ENCODE measurements around the gene UPB1. TPM values are rescaled to one million over a fixed set of nuclear protein-coding genes. Genes with fewer than 3 reads are reported as not detected.

UPB1 gene
- total and polyA plus RNA-seq, 4 experiments from 2014 or later = 1.1 to 1.4 TPM; not detected in 2

DNA sequence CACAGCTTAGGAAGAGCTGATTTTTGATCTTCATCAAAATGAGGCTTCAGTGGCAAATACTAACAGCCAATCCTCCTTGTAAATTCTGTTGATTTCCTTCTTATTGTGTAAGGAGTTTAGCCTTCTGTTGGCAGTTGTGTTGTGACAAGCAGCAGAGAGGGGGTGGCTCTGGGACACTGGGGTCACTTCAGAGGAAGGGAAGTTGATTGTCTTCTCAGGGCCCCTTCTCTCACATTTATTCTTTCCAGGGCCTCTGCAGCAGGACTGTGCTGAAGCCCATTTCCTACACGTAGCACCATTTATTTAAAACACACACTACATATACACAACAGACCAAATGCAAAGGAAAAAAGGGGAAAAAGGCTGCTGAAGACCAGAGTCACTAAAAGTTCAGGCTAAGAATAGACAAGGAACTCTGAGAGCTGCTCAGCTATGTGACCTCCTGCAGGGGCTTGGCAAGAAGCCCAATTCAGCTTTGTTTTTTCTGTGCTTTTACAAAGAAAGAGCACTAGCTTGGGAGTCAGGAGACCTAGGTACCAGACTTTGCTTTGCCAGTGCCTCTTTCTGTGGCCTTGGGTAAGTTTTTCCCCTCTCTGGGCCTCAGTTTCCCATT lies 28.3 kb upstream of the UPB1 start:
- H3K4me3 ChIP-seq (ENCODE audit: low read length in 2 of 2) = no peak overlapping the region
- CTCF ChIA-PET (ENCODE audit: partially characterized antibody) = no interaction called here
- no peaks in the 10 kb centered on the region for H3K9me3 Mint-ChIP-seq
- intact Hi-C loops (cut with micrococcal nuclease) = no loop called here
- H3K4me1 ChIP-seq (ENCODE audit: insufficient read depth, low read length) = no peaks in the 10 kb centered on the region
- H3K4me3 Mint-ChIP-seq = no peak overlapping the region
- no peaks in the 10 kb centered on the region for H3K36me3 Mint-ChIP-seq
- H3K36me3 ChIP-seq (ENCODE audit: insufficient read depth, low read length) = no peaks in the 10 kb centered on the region
- H3K4me1 Mint-ChIP-seq = no peaks in the 10 kb centered on the region
- no peaks in the 10 kb centered on the region for H3K27me3 Mint-ChIP-seq
- no peaks in the 10 kb centered on the region for H3K9me3 ChIP-seq (ENCODE audit: control insufficient read depth in 1 of 2, low read length in 2 of 2)
- POLR2A ChIA-PET (ENCODE audit: partially characterized antibody) = no interaction called here
- H3K27ac Mint-ChIP-seq = no peak overlapping the region
- H3K27ac ChIP-seq (ENCODE audit: low read depth, low read length) = no peak overlapping the region
- no peak for DNase-seq
- H3K27me3 ChIP-seq (ENCODE audit: insufficient read depth, low read length) = no peaks in the 10 kb centered on the region

DNA sequence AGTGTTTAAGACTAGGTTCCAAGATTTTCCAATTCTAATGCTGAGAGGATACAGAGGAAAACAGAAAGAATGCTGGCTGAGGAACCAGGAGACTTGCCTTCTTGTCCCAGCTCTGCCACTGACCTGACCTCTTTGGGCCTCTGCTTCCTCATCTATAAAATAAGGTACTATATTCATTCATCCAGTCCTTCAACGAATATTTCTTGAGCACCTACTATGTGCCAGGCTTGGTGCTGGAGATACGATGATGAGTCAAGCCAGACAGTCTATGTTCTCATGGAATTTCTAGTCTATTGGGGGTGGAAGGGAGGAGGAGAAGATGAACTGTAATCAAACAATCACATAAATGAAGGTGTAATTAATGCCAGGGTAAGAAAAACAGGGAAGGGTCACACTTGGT lies 27.8 kb upstream of the UPB1 start:
- H3K9me3 Mint-ChIP-seq = no peaks in the 10 kb centered on the region
- H3K4me1 Mint-ChIP-seq = no peaks in the 10 kb centered on the region
- no peaks in the 10 kb centered on the region for H3K36me3 Mint-ChIP-seq
- H3K27ac ChIP-seq (ENCODE audit: low read depth, low read length) = no peak overlapping the region
- H3K27ac Mint-ChIP-seq = peak overlapping the region in 1 of 7 donors; percentile 13
- H3K27me3 ChIP-seq (ENCODE audit: insufficient read depth, low read length) = no peaks in the 10 kb centered on the region
- intact Hi-C loops (cut with micrococcal nuclease) = no loop called here
- no peaks in the 10 kb centered on the region for H3K27me3 Mint-ChIP-seq
- ChIA-PET POLR2A (ENCODE audit: partially characterized antibody) (no interaction called here), CTCF (ENCODE audit: partially characterized antibody) (no interaction called here)
- no peak overlapping the region for H3K4me3 Mint-ChIP-seq
- H3K4me3 ChIP-seq (ENCODE audit: low read length in 2 of 2) = no peak overlapping the region
- H3K36me3 ChIP-seq (ENCODE audit: insufficient read depth, low read length) = no peaks in the 10 kb centered on the region
- no peaks in the 10 kb centered on the region for H3K9me3 ChIP-seq (ENCODE audit: control insufficient read depth in 1 of 2, low read length in 2 of 2)
- DNase-seq = no peak
- H3K4me1 ChIP-seq (ENCODE audit: insufficient read depth, low read length) = no peaks in the 10 kb centered on the region

DNA sequence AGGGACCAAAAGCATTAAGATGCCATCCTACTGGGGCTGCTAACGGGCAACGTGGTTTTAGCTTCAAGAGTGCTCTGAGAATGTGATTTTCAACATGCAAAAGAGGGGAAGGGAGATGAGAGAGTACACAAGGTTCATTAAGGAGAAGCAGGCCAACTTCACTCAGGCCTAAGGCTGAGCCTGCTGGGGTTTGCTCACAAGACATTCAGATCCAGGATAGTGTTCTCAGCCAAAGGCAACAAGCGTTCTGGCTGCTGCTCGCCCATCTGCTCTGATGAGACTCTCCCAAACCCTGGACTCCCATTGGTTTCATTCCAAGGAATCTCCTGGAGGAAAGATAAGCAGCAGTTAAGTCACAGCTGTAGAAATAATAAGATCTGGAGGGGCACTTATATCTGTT lies 23.6 kb upstream of the UPB1 start:
- Histone ChIP-seq H3K27me3 (ENCODE audit: insufficient read depth, low read length) (no peaks in the 10 kb centered on the region), H3K36me3 (ENCODE audit: insufficient read depth, low read length) (no peaks in the 10 kb centered on the region), H3K4me3 (ENCODE audit: low read length in 2 of 2) (no peak overlapping the region), H3K9me3 (ENCODE audit: control insufficient read depth in 1 of 2, low read length in 2 of 2) (no peaks in the 10 kb centered on the region), H3K27ac (ENCODE audit: low read depth, low read length) (no peak overlapping the region), H3K4me1 (ENCODE audit: insufficient read depth, low read length) (no peaks in the 10 kb centered on the region)
- no peak for DNase-seq
- intact Hi-C loops (cut with micrococcal nuclease) = no loop called here
- Mint-ChIP-seq H3K36me3 (no peaks in the 10 kb centered on the region), H3K27ac (no peak overlapping the region), H3K4me1 (no peaks in the 10 kb centered on the region), H3K27me3 (no peaks in the 10 kb centered on the region), H3K4me3 (no peak overlapping the region), H3K9me3 (no peaks in the 10 kb centered on the region)
- POLR2A ChIA-PET (ENCODE audit: partially characterized antibody) = no interaction called here
- CTCF ChIA-PET (ENCODE audit: partially characterized antibody) = no interaction called here

DNA sequence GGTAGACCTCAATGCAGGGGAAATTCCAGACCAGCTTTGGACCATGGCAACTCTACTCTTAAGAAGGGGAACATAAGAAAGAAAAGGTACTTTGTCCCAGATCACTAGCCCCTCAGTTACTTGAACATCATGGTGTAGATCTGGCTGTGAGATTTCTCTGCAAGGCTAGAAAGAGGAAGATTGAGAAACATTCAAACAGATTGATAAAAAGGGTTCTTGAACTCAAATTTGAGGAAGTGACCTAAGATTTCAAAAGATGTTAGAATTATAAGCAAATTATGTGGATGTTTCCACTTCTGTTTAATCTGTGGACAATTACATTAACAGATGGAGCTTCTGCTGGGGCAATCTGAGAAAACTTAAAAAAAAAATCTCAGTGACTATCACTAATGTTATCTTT lies 21.8 kb upstream of the UPB1 start:
- no peak for DNase-seq
- Histone ChIP-seq H3K36me3 (ENCODE audit: insufficient read depth, low read length) (no peaks in the 10 kb centered on the region), H3K27ac (ENCODE audit: low read depth, low read length) (no peak overlapping the region), H3K9me3 (ENCODE audit: control insufficient read depth in 1 of 2, low read length in 2 of 2) (no peaks in the 10 kb centered on the region), H3K4me3 (ENCODE audit: low read length in 2 of 2) (no peak overlapping the region), H3K4me1 (ENCODE audit: insufficient read depth, low read length) (no peaks in the 10 kb centered on the region), H3K27me3 (ENCODE audit: insufficient read depth, low read length) (no peaks in the 10 kb centered on the region)
- no peaks in the 10 kb centered on the region for H3K36me3 Mint-ChIP-seq
- peaks cover 0 to 3% (median 0%) of the 10 kb centered on the region in 8 donors for H3K9me3 Mint-ChIP-seq
- CTCF ChIA-PET (ENCODE audit: partially characterized antibody) = no interaction called here
- no peak overlapping the region for H3K4me3 Mint-ChIP-seq
- H3K27ac Mint-ChIP-seq = no peak overlapping the region
- intact Hi-C loops (cut with micrococcal nuclease) = no loop called here
- H3K27me3 Mint-ChIP-seq = no peaks in the 10 kb centered on the region
- POLR2A ChIA-PET (ENCODE audit: partially characterized antibody) = no interaction called here
- no peaks in the 10 kb centered on the region for H3K4me1 Mint-ChIP-seq

DNA sequence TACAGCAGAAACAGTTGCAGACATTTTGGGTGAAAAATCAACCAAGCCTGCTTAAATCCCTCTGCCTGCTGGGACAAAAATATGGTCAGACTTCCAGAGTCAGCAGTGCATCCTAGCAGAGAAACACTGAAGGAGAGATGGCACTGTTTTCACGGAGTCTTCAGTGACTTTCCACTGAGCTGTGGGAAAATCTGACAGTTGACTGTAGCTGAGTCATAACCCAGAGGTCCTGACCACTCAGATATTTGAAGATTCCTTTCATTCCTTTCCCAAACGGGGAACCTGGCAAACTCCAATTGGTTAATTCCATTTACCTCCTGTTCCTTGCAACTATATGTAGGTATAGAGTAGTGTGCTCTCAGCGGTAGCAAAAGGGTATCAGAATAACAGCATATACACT lies 20.9 kb upstream of the UPB1 start:
- no peaks in the 10 kb centered on the region for H3K36me3 ChIP-seq (ENCODE audit: insufficient read depth, low read length)
- H3K27me3 ChIP-seq (ENCODE audit: insufficient read depth, low read length) = no peaks in the 10 kb centered on the region
- H3K27ac ChIP-seq (ENCODE audit: low read depth, low read length) = no peak overlapping the region
- intact Hi-C loops (cut with micrococcal nuclease) = no loop called here
- no peak overlapping the region for H3K27ac Mint-ChIP-seq
- H3K36me3 Mint-ChIP-seq = no peaks in the 10 kb centered on the region
- no peaks in the 10 kb centered on the region for H3K4me1 ChIP-seq (ENCODE audit: insufficient read depth, low read length)
- H3K4me3 ChIP-seq (ENCODE audit: low read length in 2 of 2) = no peak overlapping the region
- H3K27me3 Mint-ChIP-seq = no peaks in the 10 kb centered on the region
- CTCF ChIA-PET (ENCODE audit: partially characterized antibody) = interaction anchor here (0.9 kb wide), 1 partner anchor 12 kb away, joined by 3 read pairs; no protein-coding TSS in a partner anchor
- H3K4me3 Mint-ChIP-seq = no peak overlapping the region
- no peaks in the 10 kb centered on the region for H3K9me3 ChIP-seq (ENCODE audit: control insufficient read depth in 1 of 2, low read length in 2 of 2)
- H3K4me1 Mint-ChIP-seq = no peaks in the 10 kb centered on the region
- no peak for DNase-seq
- POLR2A ChIA-PET (ENCODE audit: partially characterized antibody) = interaction anchor here (1.6 kb wide), 1 partner anchor 33 kb away, joined by 3 read pairs; no protein-coding TSS in a partner anchor
- peaks cover 0 to 3% (median 0%) of the 10 kb centered on the region in 8 donors for H3K9me3 Mint-ChIP-seq

DNA sequence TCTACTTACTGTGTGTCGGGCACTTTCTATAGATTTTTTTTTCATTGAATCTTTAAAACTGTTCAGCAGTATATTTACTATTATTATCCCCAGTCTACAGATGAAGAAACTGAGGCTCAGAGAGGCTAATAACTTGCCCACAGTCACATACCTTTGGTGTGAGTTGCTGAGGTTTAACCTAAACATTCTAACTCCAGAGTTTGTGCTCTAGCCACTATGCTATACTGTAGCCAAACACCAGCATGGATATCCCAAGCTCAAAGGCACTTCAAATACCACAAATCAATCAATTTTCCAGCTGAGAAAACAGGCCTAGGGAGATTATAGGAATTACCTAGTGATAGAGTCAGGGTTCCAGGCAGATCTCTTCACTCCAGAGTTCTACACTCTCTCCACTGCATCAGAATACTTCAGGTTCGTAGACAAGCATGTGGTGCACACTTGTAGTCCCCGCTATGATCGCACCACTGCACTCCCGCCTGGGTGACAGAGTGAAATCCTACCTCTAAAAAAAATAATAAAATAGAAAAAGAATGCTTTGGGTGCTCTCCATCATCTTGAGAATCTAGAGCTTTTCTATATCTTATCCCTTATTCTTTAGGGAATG lies 20.4 kb upstream of the UPB1 start:
- Histone ChIP-seq H3K27me3 (ENCODE audit: insufficient read depth, low read length) (no peaks in the 10 kb centered on the region), H3K9me3 (ENCODE audit: control insufficient read depth in 1 of 2, low read length in 2 of 2) (no peaks in the 10 kb centered on the region), H3K4me1 (ENCODE audit: insufficient read depth, low read length) (no peaks in the 10 kb centered on the region), H3K27ac (ENCODE audit: low read depth, low read length) (no peak overlapping the region), H3K36me3 (ENCODE audit: insufficient read depth, low read length) (no peaks in the 10 kb centered on the region), H3K4me3 (ENCODE audit: low read length in 2 of 2) (no peak overlapping the region)
- Mint-ChIP-seq H3K4me3 (no peak overlapping the region), H3K9me3 (peaks cover 0 to 3% (median 0%) of the 10 kb centered on the region in 8 donors), H3K27ac (no peak overlapping the region), H3K36me3 (no peaks in the 10 kb centered on the region), H3K4me1 (no peaks in the 10 kb centered on the region), H3K27me3 (no peaks in the 10 kb centered on the region)
- no peak for DNase-seq
- CTCF ChIA-PET (ENCODE audit: partially characterized antibody) = interaction anchor here (0.9 kb wide), 1 partner anchor 12 kb away, joined by 3 read pairs; no protein-coding TSS in a partner anchor
- intact Hi-C loops (cut with micrococcal nuclease) = no loop called here
- POLR2A ChIA-PET (ENCODE audit: partially characterized antibody) = interaction anchor here (1.6 kb wide), 1 partner anchor 33 kb away, joined by 3 read pairs; no protein-coding TSS in a partner anchor

DNA sequence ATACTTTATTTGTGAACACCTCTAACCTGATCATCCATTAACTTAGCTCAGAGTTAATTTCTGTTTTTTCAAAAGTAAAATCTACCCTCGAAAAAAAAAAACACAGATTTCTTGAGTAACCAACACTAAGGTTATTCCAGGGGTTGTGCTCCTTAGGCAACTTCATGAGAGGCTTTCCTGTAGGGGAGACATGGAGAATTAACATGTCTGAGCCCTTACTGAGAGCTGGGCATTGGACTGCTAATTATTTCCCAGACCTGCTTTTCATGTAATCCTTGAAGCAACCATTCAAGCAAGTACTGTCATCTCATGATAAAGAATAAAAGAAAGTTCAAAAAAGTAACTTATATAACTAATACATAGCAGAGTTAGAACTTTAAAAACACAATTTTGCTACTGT lies 13.5 kb upstream of the UPB1 start:
- no peaks in the 10 kb centered on the region for H3K36me3 Mint-ChIP-seq
- intact Hi-C loops (cut with micrococcal nuclease) = no loop called here
- H3K27me3 ChIP-seq (ENCODE audit: insufficient read depth, low read length) = no peaks in the 10 kb centered on the region
- H3K9me3 ChIP-seq (ENCODE audit: control insufficient read depth in 1 of 2, low read length in 2 of 2) = no peaks in the 10 kb centered on the region
- no peaks in the 10 kb centered on the region for H3K4me1 ChIP-seq (ENCODE audit: insufficient read depth, low read length)
- CTCF ChIA-PET (ENCODE audit: partially characterized antibody) = interaction anchor here (0.6 to 0.9 kb wide), 2 partner anchors 17 to 22 kb away, joined by 3 to 6 read pairs; no protein-coding TSS in a partner anchor
- H3K27me3 Mint-ChIP-seq = no peaks in the 10 kb centered on the region
- H3K27ac ChIP-seq (ENCODE audit: low read depth, low read length) = no peak overlapping the region
- H3K9me3 Mint-ChIP-seq = peaks cover 0 to 3% (median 0%) of the 10 kb centered on the region in 8 donors
- DNase-seq = no peak
- H3K4me3 Mint-ChIP-seq = no peak overlapping the region
- peaks cover 5 to 8% (median 6%) of the 10 kb centered on the region in 4 donors for H3K4me1 Mint-ChIP-seq
- no peak overlapping the region for H3K27ac Mint-ChIP-seq
- H3K4me3 ChIP-seq (ENCODE audit: low read length in 2 of 2) = no peak overlapping the region
- POLR2A ChIA-PET (ENCODE audit: partially characterized antibody) = interaction anchor here (1.3 kb wide), 1 partner anchor 54 kb away, joined by 4 read pairs; the partner anchor contains the start of gene ADORA2A
- H3K36me3 ChIP-seq (ENCODE audit: insufficient read depth, low read length) = no peaks in the 10 kb centered on the region
